GM12875 (cell line): Measurements from ENCODE around the gene ATP11A.

Experiments
- H3K4me3 ChIP-seq: one replicate; pipeline ENCODE4 v1.5.1; 2011; ENCODE audit warnings: low read depth, low read length, control low read depth
- TF ChIP-seq, protein P1 (sequence below): IDR thresholded peaks from 2 replicates; pipeline ENCODE4 v1.5.1; 2011; ENCODE audit warnings: low read depth, mild to moderate bottlenecking, control low read depth, inconsistent platforms, low read length, moderate library complexity, borderline replicate concordance; ENCODE audit not compliant: insufficient read depth

Gene ATP11A

DNA sequence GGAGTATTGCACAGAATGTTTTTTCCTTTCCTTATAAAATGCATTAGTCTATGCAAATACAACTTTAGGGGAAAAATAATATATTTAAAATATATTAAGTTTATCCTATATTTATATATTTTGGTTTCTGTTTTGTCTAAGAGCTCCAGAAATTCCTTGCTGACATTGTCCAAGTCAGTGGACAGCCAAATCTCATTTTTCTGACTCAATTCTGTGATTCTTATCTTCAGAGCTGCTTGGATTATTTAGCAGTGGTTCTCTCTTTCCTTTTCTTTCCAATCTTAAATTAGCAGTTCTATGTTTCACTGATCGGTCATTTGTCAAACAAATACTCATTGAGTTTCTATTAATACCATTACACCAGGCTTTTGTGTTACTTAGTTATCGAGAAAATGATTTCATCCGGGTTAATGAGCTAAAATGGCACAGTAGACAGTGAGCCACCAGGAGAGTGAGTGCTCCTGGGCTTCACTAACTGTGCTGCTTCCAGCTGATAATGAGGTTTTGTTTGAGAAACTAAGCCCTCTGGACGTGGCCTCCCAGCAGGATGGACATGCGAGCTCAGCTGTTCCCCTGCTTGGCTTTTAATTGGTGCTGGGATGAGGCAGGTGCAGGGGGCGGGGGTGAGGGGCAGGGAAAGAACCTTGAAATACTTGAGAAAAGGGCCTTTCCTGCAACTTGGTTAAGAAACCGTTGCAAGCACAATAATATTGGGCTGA is 44.0 kb downstream of the ATP11A start:
- TF ChIP-seq, protein P1, sequence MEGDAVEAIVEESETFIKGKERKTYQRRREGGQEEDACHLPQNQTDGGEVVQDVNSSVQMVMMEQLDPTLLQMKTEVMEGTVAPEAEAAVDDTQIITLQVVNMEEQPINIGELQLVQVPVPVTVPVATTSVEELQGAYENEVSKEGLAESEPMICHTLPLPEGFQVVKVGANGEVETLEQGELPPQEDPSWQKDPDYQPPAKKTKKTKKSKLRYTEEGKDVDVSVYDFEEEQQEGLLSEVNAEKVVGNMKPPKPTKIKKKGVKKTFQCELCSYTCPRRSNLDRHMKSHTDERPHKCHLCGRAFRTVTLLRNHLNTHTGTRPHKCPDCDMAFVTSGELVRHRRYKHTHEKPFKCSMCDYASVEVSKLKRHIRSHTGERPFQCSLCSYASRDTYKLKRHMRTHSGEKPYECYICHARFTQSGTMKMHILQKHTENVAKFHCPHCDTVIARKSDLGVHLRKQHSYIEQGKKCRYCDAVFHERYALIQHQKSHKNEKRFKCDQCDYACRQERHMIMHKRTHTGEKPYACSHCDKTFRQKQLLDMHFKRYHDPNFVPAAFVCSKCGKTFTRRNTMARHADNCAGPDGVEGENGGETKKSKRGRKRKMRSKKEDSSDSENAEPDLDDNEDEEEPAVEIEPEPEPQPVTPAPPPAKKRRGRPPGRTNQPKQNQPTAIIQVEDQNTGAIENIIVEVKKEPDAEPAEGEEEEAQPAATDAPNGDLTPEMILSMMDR: no peak
- no peak overlapping the region for H3K4me3 ChIP-seq

DNA sequence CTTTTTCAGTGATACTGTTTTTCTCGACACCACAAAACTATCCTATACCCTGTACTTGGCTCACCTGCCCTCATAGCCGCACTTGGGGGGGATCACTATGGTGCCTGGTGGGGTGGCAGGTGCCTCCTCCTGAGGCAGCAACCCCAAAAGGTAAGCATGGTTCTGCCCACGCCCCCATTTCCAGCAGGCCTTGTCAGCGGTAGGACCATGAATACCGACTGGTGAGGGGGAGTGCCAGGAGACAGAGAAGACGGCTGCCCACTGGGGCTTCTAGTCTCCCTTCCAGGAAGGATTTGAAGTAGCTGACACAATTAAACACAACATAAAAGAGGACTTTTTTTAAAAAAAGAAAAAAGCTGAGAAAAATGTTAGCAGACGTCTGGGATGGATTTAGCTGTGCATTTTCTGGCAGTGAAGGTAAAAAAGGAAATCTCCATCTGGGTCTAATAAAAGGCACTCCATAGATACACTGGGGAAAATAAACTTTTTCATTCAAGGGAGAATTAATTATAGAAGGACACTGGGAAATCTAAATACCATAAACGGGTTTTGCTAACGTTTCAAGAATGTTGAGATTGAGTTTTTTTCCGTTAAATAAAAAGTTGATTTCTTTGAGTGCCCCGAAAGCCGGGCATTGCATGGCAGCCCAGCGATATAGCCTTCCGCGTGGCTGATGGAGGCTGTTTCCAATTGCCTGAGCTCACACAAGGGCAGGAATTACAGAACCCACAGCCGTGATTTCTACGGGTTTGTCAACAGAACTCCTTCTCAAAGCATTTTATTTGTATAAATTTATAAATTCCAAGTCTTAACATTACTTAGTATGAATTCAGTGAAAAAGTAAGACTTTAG is 45.1 kb downstream of the ATP11A start:
- TF ChIP-seq, protein P1: no peak
- H3K4me3 ChIP-seq: no peak overlapping the region

DNA sequence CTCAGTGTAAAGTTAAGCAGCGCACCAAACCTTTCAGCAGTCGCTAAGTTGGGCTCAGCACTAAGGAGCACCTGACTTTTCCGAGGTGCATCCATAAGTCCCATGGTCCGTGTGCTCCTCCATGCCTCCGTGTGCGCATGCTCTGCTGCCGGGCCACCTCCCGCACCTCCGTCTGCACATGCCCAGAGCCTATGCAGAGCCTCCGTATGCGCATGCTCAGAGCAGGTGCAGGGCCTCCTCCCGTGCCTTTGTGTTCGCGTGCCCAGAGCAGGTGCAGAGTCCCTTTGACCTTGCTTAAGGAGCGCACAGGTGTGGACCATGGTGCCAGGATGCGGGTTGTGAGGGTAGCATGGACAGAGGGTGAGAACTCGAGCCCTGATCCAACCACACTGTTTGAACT is 46.0 kb downstream of the ATP11A start:
- no peak overlapping the region for H3K4me3 ChIP-seq
- TF ChIP-seq, protein P1: no peak

DNA sequence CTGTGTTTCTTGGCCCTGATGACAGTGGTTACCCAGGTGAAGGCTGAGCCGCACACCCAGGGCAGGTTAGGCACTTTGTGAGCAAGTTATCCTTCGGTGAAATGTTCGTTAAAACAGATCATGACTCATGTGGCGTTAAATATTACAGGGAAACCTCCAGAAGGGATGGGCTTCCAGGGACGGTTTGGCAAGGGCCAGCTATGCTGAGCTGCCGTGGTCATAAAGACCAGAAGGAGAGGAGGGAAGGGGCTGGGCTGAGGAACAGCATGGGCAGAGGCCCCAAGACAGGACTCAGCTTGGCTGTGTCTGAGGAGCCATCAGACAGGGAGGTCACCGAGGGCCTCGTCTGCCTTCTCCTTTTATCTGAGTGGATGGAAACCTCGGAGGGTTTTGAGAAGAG is 47.5 kb downstream of the ATP11A start:
- no peak overlapping the region for H3K4me3 ChIP-seq
- TF ChIP-seq, protein P1: no peak

DNA sequence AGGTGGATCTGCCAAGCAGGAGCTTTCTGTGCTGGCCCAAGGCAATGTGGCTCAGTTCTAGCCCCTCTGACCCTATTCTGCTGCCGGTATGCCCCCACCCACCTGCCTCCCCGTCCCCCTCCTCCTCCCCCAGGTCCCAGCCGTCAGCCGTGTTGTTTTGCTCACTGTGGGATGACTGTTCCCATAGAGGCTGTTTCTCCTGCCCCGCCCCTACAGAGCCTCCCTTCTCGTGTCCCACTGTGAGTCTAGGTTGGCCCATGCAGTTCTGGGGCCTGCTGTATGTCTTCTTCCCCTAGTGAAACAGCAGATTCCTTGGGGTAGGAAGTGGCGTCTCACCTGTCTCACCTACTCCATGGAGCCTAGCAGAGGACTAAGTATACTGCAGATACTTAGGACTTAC is 48.8 kb downstream of the ATP11A start:
- TF ChIP-seq, protein P1: no peak
- H3K4me3 ChIP-seq: no peak overlapping the region

DNA sequence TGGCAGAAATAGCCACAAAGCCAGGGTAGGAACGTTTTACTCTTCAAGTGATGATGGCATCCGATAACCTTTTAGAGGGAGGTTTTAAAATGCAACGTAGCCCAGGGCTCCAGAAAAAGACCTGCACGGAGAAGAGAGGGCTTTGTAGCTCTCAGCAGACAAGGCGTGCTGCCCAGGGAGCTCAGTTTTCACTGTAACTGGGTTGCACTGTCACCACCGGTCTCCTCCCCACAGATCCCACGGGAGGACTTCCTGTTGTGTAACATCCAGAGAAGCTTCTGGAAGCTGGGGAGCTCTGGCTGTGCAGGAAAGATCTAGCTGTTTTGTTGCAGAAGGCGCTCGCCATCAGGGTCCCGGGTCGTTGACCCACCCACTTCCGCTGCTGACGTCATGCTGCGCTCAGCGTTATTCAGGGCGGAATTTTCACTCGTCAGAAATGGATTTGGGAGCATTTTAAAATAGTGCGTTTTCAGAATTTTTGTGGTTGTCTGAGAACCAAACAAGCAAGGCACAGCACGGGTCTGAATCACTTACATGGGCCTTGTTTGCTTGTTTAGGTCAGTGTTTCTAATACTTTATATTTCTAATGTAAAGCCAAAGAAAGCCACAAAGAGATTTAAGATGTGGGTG is 50.8 kb downstream of the ATP11A start:
- TF ChIP-seq, protein P1: no peak

DNA sequence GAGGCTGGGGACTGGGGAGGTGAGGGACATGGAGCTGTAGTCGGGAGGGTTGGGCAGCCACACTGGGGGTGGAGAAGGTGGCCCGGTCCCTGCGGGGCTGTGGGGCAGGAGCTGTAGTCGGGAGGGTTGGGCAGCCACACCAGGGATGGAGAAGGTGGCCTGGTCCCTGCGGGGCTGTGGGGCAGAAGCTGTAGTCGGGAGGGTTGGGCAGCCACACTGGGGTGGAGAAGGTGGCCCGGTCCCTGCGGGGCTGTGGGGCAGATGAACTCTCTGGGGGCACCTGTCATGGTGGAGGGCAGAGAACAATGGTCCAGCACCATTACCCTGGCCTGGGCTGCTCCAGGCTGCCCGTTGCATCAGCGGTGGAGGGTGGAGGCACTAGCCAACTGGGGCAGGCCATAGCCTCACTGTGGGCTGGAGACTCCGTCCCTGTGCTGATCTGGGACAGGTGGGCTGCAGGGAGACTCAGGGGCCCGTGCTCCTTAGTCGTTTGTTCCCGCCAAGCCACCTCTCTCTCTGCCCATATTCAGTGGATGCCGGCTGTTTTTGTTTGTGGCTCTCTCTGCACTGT is 51.4 kb downstream of the ATP11A start:
- H3K4me3 ChIP-seq: no peak overlapping the region
- TF ChIP-seq, protein P1: no peak

More for the DNA sequence above, 50.8 kb downstream of the ATP11A start:
- H3K4me3 ChIP-seq: no peak overlapping the region
